Stimulated activated CD8-positive, alpha-beta memory T cell treated with anti-CD3 and anti-CD28 coated beads, Interleukin-15, amount 100 ng/mL, for 48 hours (primary cell): ENCODE measurements around the gene MSRB3.
"Not testable (repeated sequence)": the region's sequence is repeated elsewhere in the genome, so short reads cannot be mapped to it uniquely, and the experiment has no call there.

Experiments
- DNase-seq, 2 donors: peaks; one replicate each; pipeline ENCODE4 v3.0.0-alpha.2; 2020; ENCODE audit warnings: low read depth in 2 of 2

Gene MSRB3

GRCh38 chr12:65287426-65287825 is 8.9 kb downstream of the MSRB3 start:
- DNase-seq = no peak

- no peak for DNase-seq
Observed at GRCh38 chr12:65292241-65292640, 13.8 kb downstream of the MSRB3 start.

DNA sequence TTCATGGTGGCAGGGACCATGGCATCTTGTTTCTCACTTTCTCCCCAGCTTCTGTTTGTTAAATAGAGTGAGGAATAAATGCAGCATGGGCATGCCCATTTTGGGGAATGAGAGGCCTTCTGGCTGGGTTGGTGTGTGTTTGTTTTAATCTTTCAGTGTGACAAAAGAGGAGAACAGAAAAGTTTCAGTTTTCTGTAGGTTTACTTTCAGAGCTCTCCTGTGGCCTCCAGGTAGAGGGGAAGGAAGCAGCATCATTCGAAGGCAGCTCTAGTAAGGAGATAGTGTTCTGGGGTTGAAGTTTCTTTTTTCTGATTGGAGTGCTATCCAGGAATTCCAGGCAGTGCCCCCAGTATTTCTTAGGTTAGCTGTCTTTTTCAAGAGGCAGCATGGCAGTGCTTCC is 15.3 kb downstream of the MSRB3 start:
- no peak for DNase-seq

GRCh38 chr12:65294641-65295262 is 16.3 kb downstream of the MSRB3 start:
- no peak for DNase-seq

GRCh38 chr12:65296508-65297265 is 18.2 kb downstream of the MSRB3 start:
- no peak for DNase-seq

GRCh38 chr12:65300097-65300496 is 21.6 kb downstream of the MSRB3 start:
- DNase-seq = no peak

DNA sequence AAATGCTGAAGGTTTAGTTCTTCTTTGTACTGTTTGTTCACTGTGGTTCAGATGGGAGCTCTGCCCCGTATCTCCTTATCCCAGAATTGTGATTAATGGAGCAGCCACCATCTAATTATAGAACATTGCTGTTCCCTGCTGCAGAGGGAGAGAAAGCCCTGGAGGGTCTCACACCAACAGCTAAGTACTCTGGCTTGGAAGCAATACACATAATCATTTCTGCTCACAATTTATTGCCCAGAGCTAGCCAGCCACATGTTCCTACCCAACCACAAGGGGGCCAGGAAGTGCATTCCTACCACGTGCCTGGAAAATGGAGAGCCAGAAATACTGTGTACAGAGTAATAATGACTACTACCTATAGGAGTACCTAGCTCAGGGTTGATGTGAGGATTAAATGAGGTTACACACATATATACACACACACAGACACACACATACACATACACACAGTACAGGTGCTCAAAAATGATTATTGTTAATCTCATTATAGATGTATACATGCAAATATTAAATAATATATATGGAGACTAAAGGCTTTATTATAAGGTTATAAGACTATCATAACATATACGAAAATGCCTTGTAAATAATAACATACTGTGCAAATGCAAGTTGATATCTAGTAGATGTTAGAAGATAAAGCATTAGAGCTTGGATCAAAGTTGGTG is 22.3 kb downstream of the MSRB3 start:
- no peak for DNase-seq

GRCh38 chr12:65302891-65303290 is 24.4 kb downstream of the MSRB3 start:
- no peak for DNase-seq

GRCh38 chr12:65305346-65305950 is 27.0 kb downstream of the MSRB3 start:
- no peak for DNase-seq

DNA sequence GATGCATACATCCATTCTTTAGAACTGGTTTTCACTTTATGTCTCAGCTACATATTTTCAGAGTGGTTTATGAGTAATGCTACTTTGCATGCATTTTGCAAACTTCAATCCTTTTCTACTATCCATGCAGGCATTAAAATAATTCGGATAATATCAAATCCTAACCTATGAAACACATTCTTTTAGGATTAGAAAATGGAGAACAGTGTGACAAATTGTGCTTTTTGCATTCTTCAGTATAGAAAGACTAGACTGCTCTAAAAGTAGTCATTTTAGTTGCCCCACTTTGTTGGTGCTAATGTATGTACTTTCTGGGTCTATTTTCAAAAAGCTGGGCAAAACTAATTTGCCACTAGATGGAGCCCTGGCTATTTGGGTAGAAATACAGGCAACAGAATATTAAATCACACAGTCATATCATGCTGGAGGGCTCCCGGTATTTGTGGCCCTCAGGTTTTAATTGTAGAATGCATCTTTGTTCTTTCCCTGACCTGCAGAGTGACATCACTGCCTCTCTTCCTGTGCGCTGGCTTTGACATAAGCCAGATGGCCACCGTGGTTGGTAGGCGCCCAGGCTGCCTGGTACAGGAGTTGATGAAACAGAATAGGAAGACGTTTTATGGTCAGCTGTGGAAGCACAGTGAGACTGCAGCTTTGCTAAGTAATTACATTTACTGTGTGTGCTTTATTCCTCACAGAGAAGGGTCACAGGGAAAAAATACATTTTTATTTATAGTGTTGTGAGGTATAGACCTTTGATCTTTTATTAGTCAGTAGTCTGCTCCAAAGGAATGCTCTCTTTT is 28.1 kb downstream of the MSRB3 start:
- no peak for DNase-seq

DNA sequence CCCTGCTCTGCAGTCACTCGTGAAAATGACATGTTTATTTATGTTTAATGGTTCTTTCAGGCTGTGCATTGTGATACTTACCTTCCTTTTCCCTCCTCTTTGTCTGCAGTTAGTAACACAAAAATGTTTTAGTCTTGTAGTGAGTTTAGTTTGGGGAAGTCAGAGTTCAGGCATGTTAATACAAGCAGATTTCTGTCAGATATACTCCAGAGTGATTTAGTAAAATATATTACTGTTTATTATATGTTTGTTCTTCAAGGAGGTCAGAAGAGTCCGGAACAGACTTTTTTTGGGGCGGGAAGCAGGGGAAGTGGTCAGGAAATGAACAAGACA is 28.7 kb downstream of the MSRB3 start:
- no peak for DNase-seq

GRCh38 chr12:65308006-65308405 is 29.5 kb downstream of the MSRB3 start:
- no peak for DNase-seq

- DNase-seq = no peak
Observed at GRCh38 chr12:65308601-65309071, 30.2 kb downstream of the MSRB3 start.

- DNase-seq = no peak
Observed at GRCh38 chr12:65311260-65311659, 32.8 kb downstream of the MSRB3 start.

GRCh38 chr12:65313719-65314317 is 35.3 kb downstream of the MSRB3 start:
- no peak for DNase-seq

DNA sequence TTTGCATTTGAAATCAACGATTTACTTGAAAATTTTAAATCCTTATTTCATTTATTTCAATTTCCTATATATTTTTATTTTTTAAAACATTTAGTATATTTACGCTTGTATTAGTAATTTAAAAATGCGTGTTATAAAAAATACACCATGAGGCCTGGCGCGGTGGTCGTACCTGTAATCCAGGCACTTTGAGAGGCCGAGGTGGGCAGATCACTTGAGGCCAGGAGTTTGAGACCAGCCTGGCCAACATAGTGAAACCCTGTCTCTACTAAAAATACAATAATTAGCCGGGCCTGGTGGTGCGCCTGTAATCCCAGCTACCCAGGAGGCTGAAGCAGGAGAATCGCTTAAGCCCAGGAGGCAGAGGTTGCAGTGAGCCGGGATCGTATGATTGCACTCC is 36.8 kb downstream of the MSRB3 start:
- DNase-seq = not testable (repeated sequence)

- no peak for DNase-seq
Observed at GRCh38 chr12:65318186-65318685, 39.8 kb downstream of the MSRB3 start.

- no peak for DNase-seq
Observed at GRCh38 chr12:65319688-65320200, 41.3 kb downstream of the MSRB3 start.

- no peak for DNase-seq
Observed at GRCh38 chr12:65323070-65323469, 44.6 kb downstream of the MSRB3 start.

GRCh38 chr12:65324056-65324455 is 45.6 kb downstream of the MSRB3 start:
- DNase-seq = no peak

- DNase-seq = no peak
Observed at GRCh38 chr12:65324551-65324950, 46.1 kb downstream of the MSRB3 start.
